K562 (cell line): ENCODE data around the gene DIRAS2. TPM values are rescaled to one million over a fixed set of nuclear protein-coding genes. Genes with fewer than 3 reads are reported as not detected.

ENCODE experiments used
- ATAC-seq: fragments of 200-7000 bp; cut with Tn5 transposase; 3 replicates; pipeline ENCODE4 v1.9.1; 2020; ENCODE audit warnings: moderate library complexity
- BruUV-seq: library from RNA; stranded (reverse); fragments of 400-500 nt; replicated peaks from 2 replicates; lab custom pipeline; 2021; lab: Mats Ljungman, UMichigan
- CTCF ChIA-PET: fragments of 300-600 bp; formaldehyde crosslinking; extraction: SDS; loops from one replicate; lab custom pipeline; 2021; ENCODE audit warnings: low intra/inter-chr PET ratio; lab: Yijun Ruan, JAX
- POLR2A ChIA-PET: fragments of 300-600, 350-650 bp; sonication (Branson Sonifier 250); formaldehyde crosslinking; extraction: SDS; loops from one replicate; lab custom pipeline; 2021; ENCODE audit warnings: antibody characterized with exemption, inconsistent platforms; lab: Yijun Ruan, JAX
- DNase-seq, 4 experiments: peaks; one replicate each; pipeline versions ENCODE4 v3.0.0 to v3.0.0-alpha.2; 2011 to 2018; ENCODE audit warnings: low spot score in 3 of 4, mixed read lengths in 3 of 4; ENCODE audit errors: extremely low read depth in 1 of 4
- FAIRE-seq: peaks from 2 replicates; lab custom pipeline; 2011; peaks lifted over from hg19 to GRCh38; lab: Jason Lieb, UNC
- H2AFZ ChIP-seq: 2 replicates; pipeline ENCODE4 v1.6.0; 2011; ENCODE audit warnings: low read depth, low read length, control low read depth, inconsistent platforms
- H3K27ac ChIP-seq: fragments of 200-600 bp; 3 replicates; pipeline ENCODE4 v1.8.0; 2011; ENCODE audit warnings: low read depth, mild to moderate bottlenecking, control low read depth, inconsistent platforms, low read length, moderate library complexity, mixed read lengths; ENCODE audit errors: extremely low read depth
- H3K27me3 ChIP-seq, 2 experiments: fragments of 300-600 bp in 1 of 2; 2 replicates in 1 of 2; 3 replicates in 1 of 2; pipeline versions ENCODE4 v1.6.0 to v1.8.0; 2011; ENCODE audit warnings: inconsistent platforms in 2 of 2, low read length in 2 of 2, mild to moderate bottlenecking in 1 of 2, mixed read lengths in 1 of 2, moderate library complexity in 1 of 2; ENCODE audit not compliant: control insufficient read depth in 2 of 2, insufficient read depth in 2 of 2
- H3K36me3 ChIP-seq: fragments of 300-600 bp; 3 replicates; pipeline ENCODE4 v1.8.0; 2011; ENCODE audit warnings: mild to moderate bottlenecking, low read length, inconsistent platforms; ENCODE audit not compliant: control insufficient read depth, insufficient read depth
- H3K4me1 ChIP-seq, 2 experiments: fragments of 200-600 bp in 1 of 2; replicated peaks in 1 of 2; 2 replicates in 1 of 2; 3 replicates in 1 of 2; pipeline versions ENCODE4 v1.5.1 to v1.8.0; 2011; ENCODE audit warnings: inconsistent platforms in 2 of 2, low read length in 2 of 2, mild to moderate bottlenecking in 1 of 2, mixed read lengths in 1 of 2, moderate library complexity in 1 of 2; ENCODE audit not compliant: control insufficient read depth in 2 of 2, insufficient read depth in 2 of 2
- H3K4me2 ChIP-seq: 2 replicates; pipeline ENCODE4 v1.6.1; 2011; ENCODE audit warnings: low read length, control low read depth, inconsistent platforms, mixed read lengths; ENCODE audit not compliant: insufficient read depth
- H3K4me3 ChIP-seq: fragments of 200-600 bp; sonication (generic), shearing (Covaris generic); 2 replicates; pipeline ENCODE4 v1.5.1; 2016; ENCODE audit warnings: control low read depth, inconsistent platforms
- H3K79me2 ChIP-seq: fragments of 200-600 bp; 3 replicates; pipeline ENCODE4 v1.8.0; 2011; ENCODE audit warnings: low read length, inconsistent platforms; ENCODE audit not compliant: control insufficient read depth, insufficient read depth
- H3K9ac ChIP-seq, 2 experiments: 2 replicates each; pipeline versions ENCODE4 v1.6.0 to v1.6.1; 2011; ENCODE audit warnings: low read depth in 2 of 2, low read length in 2 of 2, control low read depth in 1 of 2, inconsistent platforms in 1 of 2, mild to moderate bottlenecking in 1 of 2, mixed read lengths in 1 of 2; ENCODE audit not compliant: insufficient read depth in 1 of 2
- H3K9me1 ChIP-seq: one replicate; pipeline ENCODE4 v1.6.0; 2011; ENCODE audit warnings: inconsistent platforms, mild to moderate bottlenecking, low read length, moderate library complexity; ENCODE audit not compliant: control insufficient read depth, insufficient read depth
- H3K9me3 ChIP-seq: replicated peaks from 2 replicates; pipeline ENCODE4 v1.5.1; 2011; ENCODE audit warnings: low read depth, low read length, inconsistent platforms; ENCODE audit not compliant: control insufficient read depth, insufficient read depth
- H4K20me1 ChIP-seq: replicated peaks from 2 replicates; pipeline ENCODE4 v1.6.1; 2011; ENCODE audit warnings: low read length, inconsistent platforms, mixed read lengths; ENCODE audit not compliant: control insufficient read depth, insufficient read depth
- CEBPG ChIP-seq, 3 experiments: fragments of 200-800 bp in 1 of 3; sonication (Bioruptor generic) in 1 of 3; sonication (generic) in 1 of 3; formaldehyde crosslinking in 1 of 3; IDR thresholded peaks in 2 of 3; conservative IDR thresholded peaks in 1 of 3; 2 replicates each; pipeline versions ENCODE4 v1.6.1 to v1.8.0; 2016 to 2022; ENCODE audit warnings: missing compliant biosample characterization in 2 of 3, missing genetic modification characterization in 2 of 3, mild to moderate bottlenecking in 1 of 3, missing genetic modification reagents in 1 of 3
- CHD2 ChIP-seq: IDR thresholded peaks from 2 replicates; pipeline ENCODE4 v1.6.1; 2011; ENCODE audit warnings: low read depth, low read length
- KHSRP ChIP-seq: fragments of 450-650 bp; IDR thresholded peaks from 2 replicates; pipeline ENCODE4 v1.6.1; 2017
- ZFP1 ChIP-seq: fragments of 450-650 bp; formaldehyde crosslinking; IDR thresholded peaks from 2 replicates; pipeline ENCODE4 v1.4.0; 2020; ENCODE audit warnings: mild to moderate bottlenecking, mixed read lengths
- ZKSCAN8 ChIP-seq: fragments of 200-800 bp; sonication (Bioruptor generic); IDR thresholded peaks from 2 replicates; pipeline ENCODE4 v1.6.1; 2016; ENCODE audit warnings: missing genetic modification characterization, missing compliant biosample characterization
- ZNF165 ChIP-seq: fragments of 250-450 bp; sonication (Bioruptor Pico); IDR thresholded peaks from 2 replicates; pipeline ENCODE4 v1.4.0; 2020; ENCODE audit warnings: borderline replicate concordance
- WGBS: fragments of 100-300 bp; shearing (Covaris generic); methylation state at CpG from one replicate; pipeline ENCODE4 v1.1.6; 2016; ENCODE audit warnings: low coverage, mixed read lengths; ENCODE audit not compliant: insufficient coverage; ENCODE audit errors: missing lambda C conversion rate; 5-methylcytosine and 5-hydroxymethylcytosine counted together
- in situ Hi-C: fragments of 300-500 bp; cut with MboI; formaldehyde crosslinking; loops from 4 replicates; pipeline ENCODE4 v1.15.0; 2018; ENCODE audit warnings: inconsistent platforms, mixed read lengths
- intact Hi-C: fragments of 100-400 bp; cut with micrococcal nuclease; formaldehyde crosslinking; loops from 2 replicates; pipeline ENCODE4 v1.14.2; 2022
- polyA plus RNA-seq, 8 experiments: library from polyadenylated mRNA; depleted of rRNA in 4 of 8; stranded (reverse) in 5 of 8; unstranded in 3 of 8; fragments of >200 nt; fragmentation: Nextera tagmentation in 2 of 8; fragmentation: Illumina TruSeq in 1 of 8; extraction: Ambion mirVana in 2 of 8; extraction: Trizol in 1 of 8; gene quantifications; 2 replicates each; pipeline versions ENCODE4 v1.2.1 to v1.2.3, GENCODE V29; 2011 to 2014; ENCODE audit warnings: inconsistent platforms in 1 of 8, missing spikeins in 1 of 8
- total RNA-seq, 7 experiments: library from RNA; depleted of rRNA in 6 of 7; stranded (reverse); fragments of >200 nt in 6 of 7; fragmentation: Illumina TruSeq in 2 of 7; extraction: Trizol in 2 of 7; gene quantifications; 2 replicates each; pipeline versions ENCODE4 v1.2.1 to v1.2.3, GENCODE V29; 2011 to 2021; ENCODE audit warnings: low replicate concordance in 1 of 7
- TF ChIP-seq, protein P1 (sequence below): fragments of 250-450 bp; sonication (Bioruptor Pico); IDR thresholded peaks from 2 replicates; pipeline ENCODE4 v1.4.0; 2020; ENCODE audit warnings: mild to moderate bottlenecking, moderate library complexity
- TF ChIP-seq, protein P2 (sequence below): IDR thresholded peaks from 3 replicates; pipeline ENCODE4 v1.6.1; 2011; ENCODE audit warnings: borderline replicate concordance, mild to moderate bottlenecking; ENCODE audit not compliant: insufficient read length, insufficient read depth
- TF ChIP-seq, protein P3 (sequence below): fragments of 450-650 bp; IDR thresholded peaks from 2 replicates; pipeline ENCODE4 v1.7.1; 2018; ENCODE audit warnings: mild to moderate bottlenecking, low read depth; ENCODE audit not compliant: partially characterized antibody
- TF ChIP-seq, protein P4 (sequence below): fragments of 250-450 bp; sonication (Bioruptor Pico); IDR thresholded peaks from 2 replicates; pipeline ENCODE4 v1.4.0; 2020; ENCODE audit warnings: borderline replicate concordance

Gene DIRAS2
- total and polyA plus RNA-seq, 9 of the 15 experiments (the other 6 are each of a cell fraction or from before 2014, with no cell fraction given): not detected

GRCh38 chr9:90631964-90632363, 10.7 kb downstream of the DIRAS2 start (continued):
- TF ChIP-seq CEBPG (CRISPR knock-in tag; IDR thresholded peaks at IDR 0.05): no peak
- TF ChIP-seq CEBPG (tag; conservative IDR thresholded peaks at IDR 0.05 in 1 of 2, IDR thresholded peaks at IDR 0.05 in 1 of 2): no peak
- TF ChIP-seq, protein P1, sequence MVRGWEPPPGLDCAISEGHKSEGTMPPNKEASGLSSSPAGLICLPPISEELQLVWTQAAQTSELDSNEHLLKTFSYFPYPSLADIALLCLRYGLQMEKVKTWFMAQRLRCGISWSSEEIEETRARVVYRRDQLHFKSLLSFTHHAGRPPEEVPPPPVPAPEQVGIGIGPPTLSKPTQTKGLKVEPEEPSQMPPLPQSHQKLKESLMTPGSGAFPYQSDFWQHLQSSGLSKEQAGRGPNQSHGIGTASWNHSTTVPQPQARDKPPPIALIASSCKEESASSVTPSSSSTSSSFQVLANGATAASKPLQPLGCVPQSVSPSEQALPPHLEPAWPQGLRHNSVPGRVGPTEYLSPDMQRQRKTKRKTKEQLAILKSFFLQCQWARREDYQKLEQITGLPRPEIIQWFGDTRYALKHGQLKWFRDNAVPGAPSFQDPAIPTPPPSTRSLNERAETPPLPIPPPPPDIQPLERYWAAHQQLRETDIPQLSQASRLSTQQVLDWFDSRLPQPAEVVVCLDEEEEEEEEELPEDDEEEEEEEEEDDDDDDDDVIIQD (CRISPR knock-in tag): no peak

- DNase-seq (no peak), FAIRE-seq (no peak), ATAC-seq (no peak)
- WGBS: 0% methylated on average over 3 of the region's 3 CpGs
- no peaks in the 10 kb centered on the region for H3K36me3 ChIP-seq
- POLR2A ChIA-PET: no interaction called here
- H4K20me1 ChIP-seq: no peaks in the 10 kb centered on the region
- no TSS peak for BruUV-seq
- H3K79me2 ChIP-seq: no peaks in the 10 kb centered on the region
- in situ Hi-C loops: no loop called here
- intact Hi-C loops: no loop called here
- H3K27ac ChIP-seq: no peak overlapping the region
- H2AFZ ChIP-seq: no peak overlapping the region
- H3K9me3 ChIP-seq: no peaks in the 10 kb centered on the region
- CTCF ChIA-PET: no interaction called here
- no peak overlapping the region for H3K9ac ChIP-seq
- TF ChIP-seq ZKSCAN8 (CRISPR knock-in tag) (no peak), ZFP1 (CRISPR knock-in tag) (no peak), CHD2 (no peak), KHSRP (no peak), ZNF165 (CRISPR knock-in tag) (no peak)
- TF ChIP-seq, protein P2, sequence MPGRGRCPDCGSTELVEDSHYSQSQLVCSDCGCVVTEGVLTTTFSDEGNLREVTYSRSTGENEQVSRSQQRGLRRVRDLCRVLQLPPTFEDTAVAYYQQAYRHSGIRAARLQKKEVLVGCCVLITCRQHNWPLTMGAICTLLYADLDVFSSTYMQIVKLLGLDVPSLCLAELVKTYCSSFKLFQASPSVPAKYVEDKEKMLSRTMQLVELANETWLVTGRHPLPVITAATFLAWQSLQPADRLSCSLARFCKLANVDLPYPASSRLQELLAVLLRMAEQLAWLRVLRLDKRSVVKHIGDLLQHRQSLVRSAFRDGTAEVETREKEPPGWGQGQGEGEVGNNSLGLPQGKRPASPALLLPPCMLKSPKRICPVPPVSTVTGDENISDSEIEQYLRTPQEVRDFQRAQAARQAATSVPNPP: no peak
- TF ChIP-seq, protein P3, sequence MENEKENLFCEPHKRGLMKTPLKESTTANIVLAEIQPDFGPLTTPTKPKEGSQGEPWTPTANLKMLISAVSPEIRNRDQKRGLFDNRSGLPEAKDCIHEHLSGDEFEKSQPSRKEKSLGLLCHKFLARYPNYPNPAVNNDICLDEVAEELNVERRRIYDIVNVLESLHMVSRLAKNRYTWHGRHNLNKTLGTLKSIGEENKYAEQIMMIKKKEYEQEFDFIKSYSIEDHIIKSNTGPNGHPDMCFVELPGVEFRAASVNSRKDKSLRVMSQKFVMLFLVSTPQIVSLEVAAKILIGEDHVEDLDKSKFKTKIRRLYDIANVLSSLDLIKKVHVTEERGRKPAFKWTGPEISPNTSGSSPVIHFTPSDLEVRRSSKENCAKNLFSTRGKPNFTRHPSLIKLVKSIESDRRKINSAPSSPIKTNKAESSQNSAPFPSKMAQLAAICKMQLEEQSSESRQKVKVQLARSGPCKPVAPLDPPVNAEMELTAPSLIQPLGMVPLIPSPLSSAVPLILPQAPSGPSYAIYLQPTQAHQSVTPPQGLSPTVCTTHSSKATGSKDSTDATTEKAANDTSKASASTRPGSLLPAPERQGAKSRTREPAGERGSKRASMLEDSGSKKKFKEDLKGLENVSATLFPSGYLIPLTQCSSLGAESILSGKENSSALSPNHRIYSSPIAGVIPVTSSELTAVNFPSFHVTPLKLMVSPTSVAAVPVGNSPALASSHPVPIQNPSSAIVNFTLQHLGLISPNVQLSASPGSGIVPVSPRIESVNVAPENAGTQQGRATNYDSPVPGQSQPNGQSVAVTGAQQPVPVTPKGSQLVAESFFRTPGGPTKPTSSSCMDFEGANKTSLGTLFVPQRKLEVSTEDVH: no peak
- TF ChIP-seq, protein P4, sequence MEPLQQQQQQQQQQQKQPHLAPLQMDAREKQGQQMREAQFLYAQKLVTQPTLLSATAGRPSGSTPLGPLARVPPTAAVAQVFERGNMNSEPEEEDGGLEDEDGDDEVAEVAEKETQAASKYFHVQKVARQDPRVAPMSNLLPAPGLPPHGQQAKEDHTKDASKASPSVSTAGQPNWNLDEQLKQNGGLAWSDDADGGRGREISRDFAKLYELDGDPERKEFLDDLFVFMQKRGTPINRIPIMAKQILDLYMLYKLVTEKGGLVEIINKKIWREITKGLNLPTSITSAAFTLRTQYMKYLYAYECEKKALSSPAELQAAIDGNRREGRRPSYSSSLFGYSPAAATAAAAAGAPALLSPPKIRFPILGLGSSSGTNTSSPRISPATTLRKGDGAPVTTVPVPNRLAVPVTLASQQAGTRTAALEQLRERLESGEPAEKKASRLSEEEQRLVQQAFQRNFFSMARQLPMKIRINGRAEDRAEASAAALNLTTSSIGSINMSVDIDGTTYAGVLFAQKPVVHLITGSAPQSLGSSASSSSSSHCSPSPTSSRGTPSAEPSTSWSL (CRISPR knock-in tag): no peak
- H3K9me1 ChIP-seq: no peaks in the 10 kb centered on the region
- no peaks in the 10 kb centered on the region for H3K4me1 ChIP-seq
- H3K4me3 ChIP-seq: no peak overlapping the region
- no peaks in the 10 kb centered on the region; a peak in 1 of 5 replicates for H3K27me3 ChIP-seq
- H3K4me2 ChIP-seq: no peak overlapping the region
Measured at GRCh38 chr9:90629991-90630390, 12.6 kb downstream of the DIRAS2 start.
